K562 (cell line): Measurements from ENCODE around the gene ZBTB16. TPM values are rescaled to one million over a fixed set of nuclear protein-coding genes. Genes with fewer than 3 reads are reported as not detected.

Experiments used
- GTF2E2 ChIP-seq: fragments of 200-800 bp; sonication (Bioruptor generic); IDR thresholded peaks from 2 replicates; pipeline ENCODE4 v1.6.1; 2016; ENCODE audit warnings: missing genetic modification characterization, missing compliant biosample characterization
- IRF2 ChIP-seq: sonication (generic); formaldehyde crosslinking; IDR thresholded peaks from 2 replicates; pipeline ENCODE4 v1.8.1; 2022; ENCODE audit warnings: mild to moderate bottlenecking, missing genetic modification reagents
- KLF16 ChIP-seq: IDR thresholded peaks from 2 replicates; pipeline ENCODE4 v1.6.1; 2016; ENCODE audit warnings: antibody characterized with exemption
- MCM7 ChIP-seq, 2 experiments: fragments of 450-650 bp; IDR thresholded peaks; 2 replicates each; pipeline ENCODE4 v1.6.1; 2016 to 2018
- NBN ChIP-seq: fragments of 450-650 bp; IDR thresholded peaks from 2 replicates; pipeline ENCODE4 v1.6.1; 2016; ENCODE audit warnings: low read depth, mild to moderate bottlenecking
- POU5F1 ChIP-seq: fragments of 150-350 bp; IDR thresholded peaks from 2 replicates; pipeline ENCODE4 v1.6.1; 2014; ENCODE audit warnings: borderline replicate concordance, low read length, low read depth, mild to moderate bottlenecking; ENCODE audit not compliant: partially characterized antibody
- RBFOX2 ChIP-seq: fragments of 200-400 bp; formaldehyde crosslinking; IDR thresholded peaks from 2 replicates; pipeline ENCODE4 v1.6.1; 2017; ENCODE audit warnings: low read depth, mild to moderate bottlenecking, low read length, moderate library complexity
- RBM34 ChIP-seq: fragments of 200-400 bp; formaldehyde crosslinking; IDR thresholded peaks from 2 replicates; pipeline ENCODE4 v1.6.1; 2018; ENCODE audit warnings: low read length, borderline replicate concordance; ENCODE audit not compliant: insufficient read depth
- SIN3A ChIP-seq, 2 experiments: fragments of 150-350 bp in 1 of 2; IDR thresholded peaks; 2 replicates each; pipeline ENCODE4 v1.6.1; 2011 to 2016; ENCODE audit warnings: borderline replicate concordance in 2 of 2, low read depth in 2 of 2, low read length in 2 of 2, mild to moderate bottlenecking in 2 of 2, moderate library complexity in 2 of 2; ENCODE audit not compliant: control insufficient read depth in 1 of 2
- SUPT5H ChIP-seq: fragments of 450-650 bp; IDR thresholded peaks from 2 replicates; pipeline ENCODE4 v1.6.1; 2016
- TAF9B ChIP-seq: fragments of 450-650 bp; IDR thresholded peaks from 2 replicates; pipeline ENCODE4 v1.6.1; 2018; ENCODE audit warnings: mild to moderate bottlenecking; ENCODE audit not compliant: partially characterized antibody
- TARDBP ChIP-seq: fragments of 450-650 bp; IDR thresholded peaks from 2 replicates; pipeline ENCODE4 v1.6.1; 2016
- TCF3 ChIP-seq: sonication (generic); formaldehyde crosslinking; IDR thresholded peaks from 2 replicates; pipeline ENCODE4 v1.4.0; 2020; ENCODE audit warnings: mild to moderate bottlenecking, missing genetic modification reagents
- ZNF311 ChIP-seq: fragments of 250-450 bp; sonication (Bioruptor Pico); IDR thresholded peaks from 2 replicates; pipeline ENCODE4 v1.4.0; 2020; ENCODE audit warnings: mild to moderate bottlenecking, moderate library complexity
- ZNF444 ChIP-seq: fragments of 250-450 bp; sonication (Bioruptor Pico); IDR thresholded peaks from 2 replicates; pipeline ENCODE4 v1.4.0; 2020; ENCODE audit warnings: mild to moderate bottlenecking, moderate library complexity
- ZNF639 ChIP-seq, 2 experiments: fragments of 200-800 bp in 1 of 2; sonication (Bioruptor generic) in 1 of 2; sonication (generic) in 1 of 2; formaldehyde crosslinking in 1 of 2; IDR thresholded peaks in 1 of 2; conservative IDR thresholded peaks in 1 of 2; 2 replicates each; pipeline versions ENCODE4 v1.5.0 to v1.6.1; 2016 to 2020; ENCODE audit warnings: missing compliant biosample characterization in 1 of 2, missing genetic modification characterization in 1 of 2, missing genetic modification reagents in 1 of 2
- ZNF785 ChIP-seq: fragments of 250-450 bp; sonication (Bioruptor Pico); IDR thresholded peaks from 2 replicates; pipeline ENCODE4 v1.4.0; 2020; ENCODE audit warnings: mild to moderate bottlenecking
- polyA plus RNA-seq, 8 experiments: library from polyadenylated mRNA; depleted of rRNA in 4 of 8; stranded (reverse) in 5 of 8; unstranded in 3 of 8; fragments of >200 nt; fragmentation: Nextera tagmentation in 2 of 8; fragmentation: Illumina TruSeq in 1 of 8; extraction: Ambion mirVana in 2 of 8; extraction: Trizol in 1 of 8; gene quantifications; 2 replicates each; pipeline versions ENCODE4 v1.2.1 to v1.2.3, GENCODE V29; 2011 to 2014; ENCODE audit warnings: inconsistent platforms in 1 of 8, missing spikeins in 1 of 8
- total RNA-seq, 7 experiments: library from RNA; depleted of rRNA in 6 of 7; stranded (reverse); fragments of >200 nt in 6 of 7; fragmentation: Illumina TruSeq in 2 of 7; extraction: Trizol in 2 of 7; gene quantifications; 2 replicates each; pipeline versions ENCODE4 v1.2.1 to v1.2.3, GENCODE V29; 2011 to 2021; ENCODE audit warnings: low replicate concordance in 1 of 7
- TF ChIP-seq, protein P1 (sequence below): fragments of 250-450 bp; sonication (Bioruptor Pico); IDR thresholded peaks from 2 replicates; pipeline ENCODE4 v1.5.0; 2021
- TF ChIP-seq, protein P2 (sequence below): fragments of 450-650 bp; formaldehyde crosslinking; IDR thresholded peaks from 2 replicates; pipeline ENCODE4 v1.4.0; 2022; ENCODE audit warnings: missing genetic modification characterization

ZBTB16 gene
- total and polyA plus RNA-seq, 9 of the 15 experiments (the other 6 are each of a cell fraction or from before 2014, with no cell fraction given) = 0.06 to 0.40 (median 0.24) TPM; not detected in 4

DNA sequence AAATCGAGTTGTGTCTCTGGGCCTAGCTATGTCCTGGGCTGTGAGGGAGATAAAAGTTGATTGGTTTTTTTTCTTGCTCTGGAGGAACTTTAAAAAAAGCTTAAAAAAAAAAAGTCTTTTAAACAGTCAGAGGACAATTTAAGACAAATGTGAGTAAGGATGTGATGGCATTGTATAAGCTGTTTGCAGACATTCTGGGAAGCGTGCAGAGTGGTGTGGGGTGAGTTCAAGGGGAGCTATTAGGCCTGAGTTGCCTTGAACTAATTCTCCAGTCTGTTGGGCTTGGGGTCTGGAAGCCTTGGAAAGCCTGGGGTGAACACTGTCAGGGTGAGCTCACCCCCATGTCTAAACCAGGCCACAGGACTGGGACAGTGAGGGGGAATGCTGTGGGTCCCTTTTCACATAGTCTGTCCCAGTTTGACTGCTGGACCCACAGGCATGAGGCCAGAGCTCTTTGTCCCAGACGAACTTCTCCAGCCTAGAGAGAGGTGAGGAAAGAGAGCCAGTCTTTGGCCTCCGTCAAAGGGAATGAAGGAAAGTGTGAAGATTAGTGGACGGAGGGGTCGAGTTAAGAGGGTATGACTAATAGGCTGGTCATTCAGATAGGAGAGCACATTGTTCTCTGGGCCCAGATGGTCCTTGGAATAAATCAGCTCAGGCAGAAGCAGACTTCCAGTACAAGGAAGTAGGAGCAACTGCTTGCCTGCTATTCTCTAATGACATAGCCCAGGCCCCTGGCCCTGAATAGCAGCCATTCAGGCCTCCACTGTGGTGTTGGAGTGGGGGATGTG, 160.2 kb downstream of the ZBTB16 start (continued):
- TF ChIP-seq, protein P1, sequence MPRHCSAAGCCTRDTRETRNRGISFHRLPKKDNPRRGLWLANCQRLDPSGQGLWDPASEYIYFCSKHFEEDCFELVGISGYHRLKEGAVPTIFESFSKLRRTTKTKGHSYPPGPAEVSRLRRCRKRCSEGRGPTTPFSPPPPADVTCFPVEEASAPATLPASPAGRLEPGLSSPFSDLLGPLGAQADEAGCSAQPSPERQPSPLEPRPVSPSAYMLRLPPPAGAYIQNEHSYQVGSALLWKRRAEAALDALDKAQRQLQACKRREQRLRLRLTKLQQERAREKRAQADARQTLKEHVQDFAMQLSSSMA (CRISPR knock-in tag) = no peak
- TF ChIP-seq TARDBP = no peak
- TF ChIP-seq ZNF639 (CRISPR knock-in tag; conservative IDR thresholded peaks at IDR 0.05 in 1 of 2, IDR thresholded peaks at IDR 0.05 in 1 of 2) = no peak
- no peak for TF ChIP-seq IRF2 (CRISPR knock-in tag)
- TF ChIP-seq ZNF785 (CRISPR knock-in tag) = no peak
- TF ChIP-seq ZNF311 (CRISPR knock-in tag) = 0 out of 2 replicates have a peak, but pooled peaks have one; percentile 14
- no peak for TF ChIP-seq NBN
- no peak for TF ChIP-seq POU5F1
- TF ChIP-seq ZNF444 (CRISPR knock-in tag) = no peak
- TF ChIP-seq TAF9B = no peak
- TF ChIP-seq GTF2E2 (tag) = no peak
- TF ChIP-seq SUPT5H = no peak
- peak; percentile 77; the same call in 1 of the 2 replicates for TF ChIP-seq KLF16
- no peak for TF ChIP-seq RBM34
- TF ChIP-seq, protein P2, sequence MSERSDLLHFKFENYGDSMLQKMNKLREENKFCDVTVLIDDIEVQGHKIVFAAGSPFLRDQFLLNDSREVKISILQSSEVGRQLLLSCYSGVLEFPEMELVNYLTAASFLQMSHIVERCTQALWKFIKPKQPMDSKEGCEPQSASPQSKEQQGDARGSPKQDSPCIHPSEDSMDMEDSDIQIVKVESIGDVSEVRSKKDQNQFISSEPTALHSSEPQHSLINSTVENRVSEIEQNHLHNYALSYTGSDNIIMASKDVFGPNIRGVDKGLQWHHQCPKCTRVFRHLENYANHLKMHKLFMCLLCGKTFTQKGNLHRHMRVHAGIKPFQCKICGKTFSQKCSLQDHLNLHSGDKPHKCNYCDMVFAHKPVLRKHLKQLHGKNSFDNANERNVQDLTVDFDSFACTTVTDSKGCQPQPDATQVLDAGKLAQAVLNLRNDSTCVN (CRISPR knock-in tag) = no peak
- TF ChIP-seq MCM7 (IDR thresholded peaks at IDR 0.05) = no peak
- peak; percentile 87 for TF ChIP-seq TCF3 (CRISPR knock-in tag)
- no peak for TF ChIP-seq RBFOX2
- TF ChIP-seq SIN3A (IDR thresholded peaks at IDR 0.05; ENCODE audit: borderline replicate concordance in 2 of 2, control insufficient read depth in 1 of 2, low read depth in 2 of 2, low read length in 2 of 2) = no peak
